Left ventricle myocardium superior (tissue), 1 donor: ENCODE results near the gene AKR1C4. TPM values are rescaled to one million over a fixed set of nuclear protein-coding genes. Genes with fewer than 3 reads are reported as not detected.
"Not testable (repeated sequence)": the region's sequence is repeated elsewhere in the genome, so short reads cannot be mapped to it uniquely, and the experiment has no call there.

ENCODE experiments used
- ATAC-seq: fragments of 200-7000 bp; cut with Tn5 transposase; one replicate; pipeline ENCODE4 v1.9.1; 2020; ENCODE audit warnings: mild to moderate bottlenecking, moderate library complexity
- DNase-seq: peaks from one replicate; pipeline ENCODE4 v3.0.0-alpha.2; 2020
- intact Hi-C: fragments of 100-400 bp; cut with micrococcal nuclease; formaldehyde crosslinking; loops from one replicate; pipeline ENCODE4 v1.11.0; 2022
- total RNA-seq: library from RNA; stranded (reverse); fragmentation: NEBNext Ultra II Directional; extraction: Animal tissue kit (Norgen Biotek cat#: 25700); gene quantifications from one replicate; pipeline ENCODE4 v1.2.1, GENCODE V29; 2021
- donor health status: DM: no; HTN: yes; CAD: no; lungs with severe emphysema.

AKR1C4 gene
- total RNA-seq, 1 donor from 2014 or later = not detected

DNA sequence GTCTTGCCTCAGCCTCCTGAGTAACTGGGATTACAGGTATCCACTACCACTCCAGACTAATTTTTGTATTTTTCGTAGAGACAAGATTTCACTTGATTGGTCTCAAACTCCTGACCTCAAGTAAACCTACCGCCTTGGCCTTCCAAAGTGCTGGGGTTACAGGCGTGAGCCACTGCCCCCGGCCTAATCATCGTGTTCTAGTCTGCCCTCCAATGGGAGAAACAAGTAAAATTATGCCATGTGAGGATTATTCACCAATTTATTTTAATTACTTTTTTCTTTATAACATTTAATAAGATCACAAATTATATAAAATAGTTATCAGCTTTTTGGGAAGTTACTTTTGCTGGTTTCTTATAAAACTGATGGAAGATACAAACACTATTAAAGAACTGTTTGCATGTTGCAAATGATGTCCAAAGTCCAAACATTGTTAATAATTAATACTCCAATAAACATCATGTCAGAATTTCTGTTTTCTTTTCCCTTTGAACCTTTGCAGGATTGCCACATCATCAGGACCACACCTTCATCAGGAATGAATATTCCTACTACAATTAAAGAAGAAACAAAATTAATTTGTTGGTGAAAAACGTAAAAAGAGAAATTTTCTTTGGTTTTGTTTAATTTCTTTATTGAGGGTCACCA is 786 bp upstream of the AKR1C4 start:
- intact Hi-C loops = no loop called here
- ATAC-seq = no peak

DNA sequence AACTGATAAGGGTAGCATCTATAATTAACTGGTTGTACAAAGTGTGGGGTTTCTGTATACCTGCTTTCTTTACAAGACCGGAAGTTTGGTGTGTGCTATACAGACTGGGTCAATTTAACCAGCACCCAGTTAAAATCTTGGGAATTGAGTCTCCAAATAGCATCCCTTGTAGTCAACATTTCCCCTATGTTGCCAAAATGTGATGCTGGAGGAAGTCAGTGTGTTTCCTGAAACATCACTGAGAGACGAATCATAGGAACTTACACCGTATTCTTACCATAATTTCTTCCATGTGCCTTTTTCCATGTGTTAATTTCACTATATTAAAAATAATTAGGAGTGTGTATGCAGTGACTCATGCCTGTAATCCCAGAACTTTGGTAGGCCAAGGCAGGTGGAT is 1.7 kb downstream of the AKR1C4 start:
- DNase-seq = no peak
- intact Hi-C loops = no loop called here

More for the DNA sequence above, 786 bp upstream of the AKR1C4 start:
- DNase-seq = no peak

DNA sequence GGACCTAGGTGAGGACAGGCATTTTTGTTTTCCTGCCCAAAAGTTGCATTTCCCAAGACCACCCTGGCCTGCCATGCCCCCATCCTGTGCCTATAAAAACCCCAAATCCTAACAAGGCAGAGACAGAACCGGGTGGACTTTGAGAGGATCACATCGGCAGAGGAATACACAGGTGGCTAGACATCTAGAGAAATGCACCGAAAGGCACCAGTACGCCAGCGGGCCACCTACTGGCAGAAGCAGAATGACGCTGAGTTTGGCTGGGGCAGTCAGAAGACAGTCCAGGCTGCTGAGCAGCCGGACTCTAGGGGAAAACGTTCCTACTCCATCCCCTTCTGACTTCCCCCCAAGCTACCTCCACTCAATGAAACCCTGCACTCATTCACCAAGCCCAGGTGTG is 2.8 kb downstream of the AKR1C4 start:
- no peak for DNase-seq
- ATAC-seq = no peak
- intact Hi-C loops = no loop called here

More for the DNA sequence above, 1.7 kb downstream of the AKR1C4 start:
- no peak for ATAC-seq

DNA sequence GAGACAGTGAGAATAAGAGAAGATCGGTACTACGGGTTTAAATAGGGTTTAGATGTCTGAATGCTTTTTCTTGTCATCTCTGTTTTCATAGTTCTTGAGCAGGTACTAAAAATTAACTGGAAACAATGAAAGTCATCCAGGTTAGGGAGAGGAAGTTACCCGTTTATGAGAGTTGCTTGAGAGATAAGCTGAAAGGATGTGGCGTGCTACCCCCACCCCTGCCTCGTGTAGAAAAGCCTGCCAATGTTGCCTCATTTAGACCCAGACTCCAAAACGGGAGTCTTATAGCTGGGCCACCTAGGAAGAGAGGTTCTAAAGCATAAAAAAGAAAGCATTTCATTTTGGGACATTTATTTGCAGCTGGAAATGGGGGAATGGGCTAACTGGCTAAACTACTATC is 10.2 kb downstream of the AKR1C4 start:
- ATAC-seq (no peak), DNase-seq (no peak)
- intact Hi-C loops = no loop called here

DNA sequence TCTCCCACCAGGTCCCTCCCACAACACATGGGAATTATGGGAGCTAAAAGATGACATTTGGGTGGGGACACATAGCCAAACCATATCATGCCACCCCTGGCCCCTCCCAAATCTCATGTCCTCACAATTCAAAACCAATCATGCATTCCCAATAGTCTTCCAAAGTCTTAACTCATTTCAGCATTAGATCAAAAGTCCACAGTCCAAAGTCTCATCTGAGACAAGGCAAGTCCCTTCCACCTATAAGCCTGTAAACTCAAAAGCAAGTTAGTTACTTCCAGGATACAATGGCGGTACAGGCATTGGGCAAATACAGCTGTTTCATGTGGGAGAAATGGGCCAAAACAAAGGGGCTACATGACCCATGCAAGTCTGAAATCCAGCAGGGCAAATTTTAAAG is 13.1 kb downstream of the AKR1C4 start:
- DNase-seq, ATAC-seq, intact Hi-C loops: not testable (repeated sequence)

DNA sequence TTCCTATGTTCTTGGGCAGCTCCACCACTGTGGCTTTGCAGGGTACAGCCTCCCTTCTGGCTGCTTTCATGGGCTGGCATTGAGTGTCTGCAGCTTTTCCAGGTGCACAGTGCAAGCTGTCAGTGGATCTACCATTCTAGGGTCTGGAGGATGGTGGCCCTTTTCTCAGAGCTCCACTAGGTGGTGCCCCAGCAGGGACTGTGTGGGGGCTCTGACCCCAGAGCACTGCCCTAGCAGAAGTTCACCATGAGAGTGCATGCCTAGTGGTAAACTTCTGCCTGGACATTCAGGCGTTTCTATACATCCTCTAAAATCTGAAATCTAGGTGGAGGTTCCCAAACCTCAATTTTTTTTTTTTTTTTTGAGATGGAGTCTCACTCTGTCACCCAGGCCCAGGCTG is 13.6 kb downstream of the AKR1C4 start:
- ATAC-seq, intact Hi-C loops, DNase-seq: not testable (repeated sequence)

DNA sequence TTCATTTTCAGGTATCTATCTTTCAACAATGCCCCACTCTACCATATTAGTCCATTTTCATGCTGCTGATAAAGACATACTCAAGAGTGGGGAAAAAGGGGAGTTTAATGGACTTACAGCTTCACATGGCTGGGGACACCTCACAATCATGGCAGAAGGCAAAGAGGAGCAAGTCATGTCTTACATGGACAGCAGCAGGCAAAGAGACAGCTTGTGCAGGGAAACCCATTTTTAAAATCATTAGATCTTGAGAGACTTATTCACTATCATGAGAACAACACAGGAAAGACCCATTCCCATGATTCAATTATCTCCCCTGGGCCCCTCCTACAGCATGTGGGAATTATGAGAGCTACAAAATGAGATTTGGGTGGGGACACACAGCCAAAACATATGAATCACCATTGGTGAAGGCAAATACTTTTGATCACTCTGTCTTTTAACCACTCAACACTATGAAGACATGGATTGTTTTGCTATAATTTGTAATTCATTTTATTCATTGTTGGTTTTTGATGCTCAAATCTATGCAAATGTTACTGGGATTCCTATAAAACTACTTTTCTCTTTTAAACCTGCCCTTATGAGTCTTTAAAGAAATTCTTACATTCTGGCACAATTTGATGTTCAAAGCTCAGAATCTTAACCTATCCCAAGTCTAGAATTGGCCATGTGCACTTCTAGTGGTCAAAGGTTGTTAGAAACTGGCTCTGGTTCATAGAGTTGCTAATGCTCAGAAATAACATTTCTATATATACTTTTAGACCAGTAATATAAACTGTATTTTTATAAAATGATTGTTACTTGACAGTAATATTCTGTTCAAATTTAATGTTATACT is 15.3 kb downstream of the AKR1C4 start:
- ATAC-seq (no peak), DNase-seq (no peak)
- intact Hi-C loops = no loop called here

DNA sequence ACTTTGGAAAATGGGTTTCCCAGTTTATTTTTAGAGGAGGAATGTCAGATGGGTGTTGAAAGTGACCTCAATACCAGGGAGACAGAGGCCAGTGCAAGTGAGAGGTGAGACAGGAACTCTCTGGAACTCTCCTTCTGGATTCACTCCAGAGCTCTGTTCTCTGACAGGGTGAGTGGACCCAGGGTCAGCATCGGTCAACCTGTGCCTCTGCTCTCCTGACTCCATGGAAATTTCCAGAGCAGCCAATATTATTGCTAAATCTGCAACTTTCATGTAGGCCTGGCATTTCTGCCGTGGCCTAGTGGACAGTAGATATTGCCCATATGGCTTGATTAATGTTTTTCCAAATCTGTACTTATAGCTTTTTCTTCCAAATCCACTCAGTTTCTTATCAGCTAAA is 20.2 kb downstream of the AKR1C4 start:
- no peak for DNase-seq
- intact Hi-C loops = no loop called here
- no peak for ATAC-seq

DNA sequence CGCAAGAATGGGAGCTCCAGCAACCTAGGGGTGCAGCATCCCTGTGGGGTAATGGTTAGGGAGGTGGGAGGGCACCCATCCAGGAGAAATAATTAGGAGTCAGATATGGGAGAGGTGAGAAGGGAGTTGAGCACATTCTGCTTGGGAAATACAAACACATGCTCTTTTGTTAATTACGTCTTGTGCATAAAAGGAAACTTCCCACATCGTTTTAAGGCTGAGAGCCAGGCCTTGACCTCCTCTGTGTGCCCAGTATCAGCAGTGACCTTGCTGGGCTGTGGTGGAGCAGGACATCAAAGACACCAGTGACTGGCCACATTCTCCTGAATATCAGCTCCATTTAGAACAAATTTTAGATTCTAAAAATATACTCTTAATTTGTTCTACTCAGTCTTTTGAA is 22.6 kb downstream of the AKR1C4 start:
- ATAC-seq (no peak), DNase-seq (no peak)
- intact Hi-C loops = no loop called here

DNA sequence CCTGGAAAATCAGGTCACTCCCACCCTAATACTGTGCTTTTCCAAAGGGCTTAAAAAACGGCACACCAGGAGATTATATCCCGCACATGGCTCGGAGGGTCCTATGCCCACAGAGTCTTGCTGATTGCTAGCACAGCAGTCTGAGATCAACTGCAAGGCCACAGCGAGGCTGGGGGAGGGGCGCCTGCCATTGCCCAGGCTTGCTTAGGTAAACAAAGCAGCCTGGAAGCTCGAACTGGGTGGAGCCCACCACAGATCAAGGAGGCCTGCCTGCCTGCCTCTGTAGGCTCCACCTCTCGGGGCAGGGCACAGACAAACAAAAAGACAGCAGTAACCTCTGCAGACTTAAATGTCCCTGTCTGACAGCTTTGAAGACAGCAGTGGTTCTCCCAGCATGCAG is 26.3 kb downstream of the AKR1C4 start:
- intact Hi-C loops = not testable (repeated sequence)

DNA sequence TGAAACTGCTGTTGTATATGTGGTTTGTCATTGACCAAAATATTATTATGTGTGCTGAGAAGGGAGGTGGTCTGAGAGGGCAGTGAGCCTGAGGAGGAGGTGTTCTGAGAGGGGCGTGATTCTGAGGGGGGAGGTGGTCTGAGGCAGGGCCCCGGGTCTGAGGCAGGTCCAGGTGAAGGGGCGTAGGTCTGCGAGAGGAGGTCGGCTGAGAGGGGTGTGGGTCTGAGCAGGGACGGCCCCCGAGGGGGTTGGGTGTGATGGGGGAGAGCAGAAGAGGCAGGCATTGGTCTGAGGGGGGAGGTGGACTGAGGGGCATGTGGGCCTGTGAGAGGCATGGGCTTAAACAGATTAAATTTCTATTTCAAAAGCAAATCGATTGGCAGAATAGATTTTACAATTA is 32.4 kb downstream of the AKR1C4 start:
- intact Hi-C loops = no loop called here
- ATAC-seq (no peak), DNase-seq (no peak)

More for the DNA sequence above, 26.3 kb downstream of the AKR1C4 start:
- not testable (repeated sequence) for DNase-seq, ATAC-seq

DNA sequence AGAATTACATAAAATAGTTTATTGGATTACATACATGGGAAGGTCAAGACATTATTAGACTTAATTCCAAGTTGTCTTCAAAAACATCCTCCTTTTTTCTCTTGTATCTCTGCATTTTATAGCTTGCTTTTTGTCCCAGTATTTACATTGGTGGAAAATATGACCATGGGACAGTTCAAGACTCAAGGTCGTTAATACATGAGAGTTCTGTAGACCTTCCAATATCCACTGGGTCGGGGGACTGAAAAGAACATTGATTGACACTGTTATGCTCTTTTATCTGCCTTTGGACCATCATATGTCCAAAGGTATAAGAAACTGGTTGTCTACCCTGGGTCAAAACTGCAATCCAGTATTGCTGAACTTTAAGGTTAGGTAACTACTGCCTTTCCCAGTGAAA is 36.7 kb downstream of the AKR1C4 start:
- DNase-seq = no peak
- intact Hi-C loops = no loop called here
- ATAC-seq = no peak

DNA sequence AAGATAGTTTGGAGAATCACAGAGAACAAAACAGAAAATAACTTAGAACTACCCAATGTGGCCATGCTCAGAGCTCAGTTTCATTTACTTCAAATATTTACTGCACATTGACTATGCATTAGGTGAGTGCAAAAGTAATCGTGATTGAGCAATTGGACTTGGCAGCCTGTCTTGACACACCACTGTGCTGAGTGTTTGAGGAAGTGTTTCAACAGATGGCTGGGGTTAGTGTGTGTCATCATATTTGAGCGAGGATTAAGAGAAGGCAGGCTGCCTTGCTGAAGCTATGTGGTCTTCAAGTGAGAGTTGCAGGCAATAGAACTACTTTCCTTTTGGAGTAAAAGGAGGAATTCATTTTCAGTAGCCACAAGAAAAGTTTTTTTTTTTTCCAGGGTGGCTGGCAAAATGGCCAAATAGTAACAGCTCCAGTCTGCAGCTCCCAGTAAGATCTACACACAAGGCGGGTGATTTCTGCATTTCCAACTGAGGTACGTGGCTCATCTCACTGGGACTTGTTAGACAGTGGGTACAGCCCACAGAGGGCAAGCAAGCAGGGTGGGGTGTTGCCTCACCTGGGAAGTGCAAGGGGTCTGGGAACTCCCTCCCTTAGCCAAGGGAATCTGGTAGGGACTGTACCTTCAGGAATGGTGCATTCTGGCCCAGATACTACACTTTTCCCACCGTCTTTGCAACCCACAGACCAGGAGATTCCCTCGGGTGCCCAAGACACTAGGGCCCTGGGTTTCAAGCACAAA is 37.6 kb downstream of the AKR1C4 start:
- peak; percentile 68 for ATAC-seq
- no peak for DNase-seq
- intact Hi-C loops = no loop called here

DNA sequence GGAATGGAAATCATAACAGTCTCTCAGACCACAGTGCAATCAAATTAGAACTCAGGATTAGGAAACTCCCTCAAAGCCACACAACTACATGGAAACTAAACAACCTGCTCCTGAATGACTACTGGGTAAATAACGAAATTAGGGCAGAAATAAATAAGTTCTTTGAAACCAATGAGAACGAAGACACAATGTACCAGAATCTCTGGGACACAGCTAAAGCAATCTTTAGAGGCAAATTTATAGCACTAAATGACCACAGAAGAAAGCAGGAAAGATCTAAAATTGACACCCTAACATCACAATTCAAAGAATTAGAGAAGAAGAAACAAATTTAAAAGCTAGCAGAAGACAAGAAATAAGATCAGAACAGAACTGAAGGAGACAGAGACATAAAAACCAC is 40.9 kb downstream of the AKR1C4 start:
- intact Hi-C loops, DNase-seq, ATAC-seq: not testable (repeated sequence)

DNA sequence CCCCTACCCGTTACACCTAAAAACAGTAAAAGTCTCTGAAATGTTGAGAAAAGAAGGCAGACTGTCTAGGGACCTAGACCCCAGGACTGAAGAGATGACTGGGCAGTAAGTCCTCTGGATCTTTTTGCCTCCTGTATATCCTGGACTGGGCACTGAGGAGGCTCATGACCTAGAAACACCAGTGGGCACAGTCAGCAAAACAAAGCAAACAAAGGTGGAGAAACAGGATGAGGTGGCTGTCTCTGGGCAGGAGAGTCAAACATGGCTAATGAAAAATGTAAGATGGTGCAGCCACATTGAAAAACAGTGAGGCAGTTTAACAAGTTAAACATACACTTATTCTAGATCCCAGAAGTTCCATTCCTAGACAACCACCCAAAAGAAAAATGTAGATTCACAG is 45.9 kb downstream of the AKR1C4 start:
- intact Hi-C loops = no loop called here
- DNase-seq = no peak
- ATAC-seq = no peak

DNA sequence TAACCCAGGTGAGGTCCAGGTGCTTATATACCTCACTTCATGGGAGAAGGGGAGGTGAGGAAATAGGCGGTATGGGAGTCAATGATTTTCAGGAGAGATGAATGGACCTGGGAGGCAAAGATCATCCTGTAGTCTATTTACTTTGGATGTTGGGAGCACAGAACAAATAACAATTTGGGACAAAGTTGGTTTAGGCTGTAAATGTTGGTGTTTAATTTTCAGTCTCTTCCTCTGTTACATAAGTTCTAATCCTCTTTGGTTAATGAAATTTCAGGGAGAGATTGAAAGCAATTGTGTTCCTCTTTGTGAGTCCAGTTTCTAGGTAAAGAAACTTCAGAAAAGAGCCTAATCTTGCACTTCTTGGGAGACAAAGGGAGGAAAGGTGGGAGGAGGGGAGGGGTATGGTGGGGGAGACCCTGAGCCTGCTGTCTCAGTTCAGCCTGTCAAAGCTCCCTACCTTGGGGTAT is 46.9 kb downstream of the AKR1C4 start:
- intact Hi-C loops = no loop called here
- no peak for ATAC-seq
- no peak for DNase-seq

DNA sequence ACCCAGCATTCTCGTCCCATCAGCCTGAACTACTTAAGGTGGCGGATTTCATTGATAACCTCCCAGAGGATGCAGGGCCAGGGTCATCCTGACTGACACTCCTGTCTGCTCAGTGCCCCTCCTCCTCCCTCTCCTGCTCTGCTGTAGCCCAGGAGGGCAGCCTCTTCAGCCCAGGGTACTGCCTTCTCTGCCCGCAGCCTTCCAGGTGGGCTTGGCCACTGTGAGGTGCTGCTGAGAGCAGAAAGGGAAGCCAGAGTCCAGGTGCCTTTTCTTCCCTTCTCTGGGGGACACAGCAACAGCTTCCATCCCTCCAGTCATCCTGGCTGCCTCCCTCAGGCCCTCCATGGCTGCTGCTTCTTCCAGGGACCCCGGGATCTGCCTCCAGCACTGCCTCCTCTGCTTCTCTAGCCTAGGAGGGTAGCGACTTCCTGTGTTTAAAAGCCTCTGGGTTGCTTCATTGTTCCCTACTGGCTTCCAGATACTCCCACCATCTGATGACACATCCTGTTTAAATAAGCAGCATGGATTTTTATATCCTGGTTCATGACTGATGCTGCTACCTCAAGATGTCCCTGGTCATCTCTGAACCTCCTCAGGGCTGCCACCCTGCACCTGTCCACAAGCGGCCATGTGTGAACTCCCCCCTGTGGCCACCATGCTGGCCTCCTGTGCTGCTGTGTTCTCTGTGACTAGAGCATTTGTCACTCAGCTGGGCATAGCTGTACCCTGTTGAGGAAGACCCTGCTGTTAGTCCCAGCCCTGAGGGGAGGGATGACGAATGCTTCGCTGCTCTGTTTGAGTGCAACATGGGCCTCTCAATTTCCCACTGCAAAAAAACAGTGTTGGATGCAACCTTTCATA is 55.8 kb downstream of the AKR1C4 start:
- ATAC-seq = no peak
- intact Hi-C loops = no loop called here
- DNase-seq = no peak

DNA sequence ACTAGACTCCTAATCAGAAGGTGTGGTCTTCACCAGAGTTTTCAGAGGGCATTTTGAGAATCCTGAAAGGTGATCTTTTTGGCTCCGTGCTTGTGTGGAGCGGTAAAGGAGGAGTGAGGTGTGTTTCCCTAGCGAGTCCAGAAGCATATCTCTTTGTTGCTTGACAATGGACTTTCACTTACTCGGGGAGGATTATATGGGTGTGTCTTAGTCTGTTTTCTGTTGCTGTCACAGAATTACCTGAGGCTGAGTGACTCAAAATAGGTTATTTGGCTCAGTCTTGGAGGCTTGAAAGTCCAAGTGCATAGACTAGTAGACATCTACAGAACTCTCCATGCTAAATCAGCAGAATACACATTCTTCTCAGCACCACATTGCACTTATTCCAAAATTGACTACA is 57.9 kb downstream of the AKR1C4 start:
- intact Hi-C loops = no loop called here
- DNase-seq = no peak
- ATAC-seq = no peak

DNA sequence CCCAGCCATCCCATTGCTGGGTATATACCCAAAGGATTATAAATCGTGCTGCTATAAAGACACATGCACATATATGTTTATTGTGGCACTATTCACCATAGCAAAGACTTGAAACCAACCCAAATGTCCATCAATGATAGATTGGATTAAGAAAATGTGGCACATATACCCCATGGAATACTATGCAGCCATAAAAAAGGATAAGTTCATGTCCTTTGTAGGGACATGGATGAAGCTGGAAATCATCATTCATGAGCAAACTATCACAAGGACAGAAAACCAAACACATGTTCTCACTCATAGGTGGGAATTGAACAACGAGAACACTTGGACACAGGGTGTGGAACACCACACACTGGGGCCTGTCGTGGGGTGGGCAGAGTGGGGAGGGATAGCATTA is 61.1 kb downstream of the AKR1C4 start:
- intact Hi-C loops, DNase-seq, ATAC-seq: not testable (repeated sequence)
